Colonic mucosa (tissue), 4 donors: ENCODE measurements around the gene RPL22. TPM values are rescaled to one million over a fixed set of nuclear protein-coding genes. Genes with fewer than 3 reads are reported as not detected.

Experiments used
- DNase-seq: peaks from one replicate; pipeline ENCODE4 v3.0.0-alpha.2; 2020
- H3K27ac ChIP-seq: fragments of 200-600 bp; one replicate; pipeline ENCODE4 v1.8.0; 2021
- H3K27me3 ChIP-seq: fragments of 200-600 bp; one replicate; pipeline ENCODE4 v1.8.0; 2021
- H3K36me3 ChIP-seq: fragments of 200-600 bp; one replicate; pipeline ENCODE4 v1.8.0; 2021
- H3K4me1 ChIP-seq: fragments of 200-600 bp; one replicate; pipeline ENCODE4 v1.8.0; 2021; ENCODE audit warnings: mild to moderate bottlenecking
- H3K4me3 ChIP-seq: fragments of 200-600 bp; one replicate; pipeline ENCODE4 v1.8.0; 2021
- H3K9ac ChIP-seq, 2 donors: one replicate each; pipeline ENCODE4 v1.7.0; 2013; ENCODE audit warnings: control low read depth in 2 of 2, low read depth in 2 of 2, low read length in 2 of 2
- H3K9me3 ChIP-seq: fragments of 200-600 bp; one replicate; pipeline ENCODE4 v1.8.0; 2021
- CTCF ChIP-seq: fragments of 200-600 bp; IDR thresholded peaks from one replicate; pipeline ENCODE4 v1.8.0; 2022; ENCODE audit warnings: antibody characterized with exemption, mild to moderate bottlenecking
- intact Hi-C: fragments of 100-400 bp; cut with DNase I; formaldehyde crosslinking; loops from one replicate; pipeline ENCODE4 v1.14.1; 2022
- total RNA-seq, 2 donors: library from RNA; stranded (reverse); fragmentation: NEBNext Ultra II Directional in 1 of 2; extraction: Animal tissue kit (Norgen Biotek cat#: 25700) in 1 of 2; gene quantifications; one replicate each; pipeline ENCODE4 v1.2.1, GENCODE V29; 2021
- donor health status: healthy.
- donor health status: DM: no; HTN: no; CAD: no.
- donor health status: DM: no; HTN: no; CAD: no.

Gene RPL22
- total RNA-seq, 2 donors from 2014 or later = 314 to 378 TPM

- H3K9ac ChIP-seq = peak overlapping the region in 1 of 2 donors; percentile 71
- H3K4me1 ChIP-seq = peaks cover 12% of the 10 kb centered on the region
Observed at GRCh38 chr1:6207075-6207885, 7.9 kb upstream of the RPL22 start.

GRCh38 chr1:6206520-6206855 lies 7.1 kb upstream of the RPL22 start:
- Histone ChIP-seq H3K27me3 (no peaks in the 10 kb centered on the region), H3K36me3 (no peaks in the 10 kb centered on the region), H3K4me3 (peak overlapping the region; percentile 65), H3K4me1 (peaks cover 12% of the 10 kb centered on the region), H3K27ac (no peak overlapping the region), H3K9me3 (no peaks in the 10 kb centered on the region), H3K9ac (peak overlapping the region; percentile 71 to 73)
- intact Hi-C loops = no loop called here
- no peak for DNase-seq
- TF ChIP-seq CTCF = no peak

More at GRCh38 chr1:6207075-6207885, 7.9 kb upstream of the RPL22 start:
- no peaks in the 10 kb centered on the region for H3K36me3 ChIP-seq
- no peak overlapping the region for H3K27ac ChIP-seq
- no peak for TF ChIP-seq CTCF
- peak overlapping the region; percentile 65 for H3K4me3 ChIP-seq
- H3K9me3 ChIP-seq = no peaks in the 10 kb centered on the region
- intact Hi-C loops = no loop called here
- no peaks in the 10 kb centered on the region for H3K27me3 ChIP-seq
- DNase-seq = no peak

- H3K27ac ChIP-seq = peak within 1 kb of the TSS; percentile 86
- peaks cover 12% of the 10 kb centered on the region for H3K4me1 ChIP-seq
- intact Hi-C loops = no loop called here
Observed at GRCh38 chr1:6205849-6206519, 6.6 kb upstream of the RPL22 start, which contains the start of gene RNF207. TSS of gene RNF207 (plus strand) at chr1:6206119. CDS start at chr1:6206536, 417 bp downstream.

GRCh38 chr1:6202256-6202655 lies 2.9 kb upstream of the RPL22 start:
- DNase-seq = no peak
- H3K9ac ChIP-seq = no peak overlapping the region
- H3K4me1 ChIP-seq = peaks cover 9% of the 10 kb centered on the region
- no peaks in the 10 kb centered on the region for H3K36me3 ChIP-seq
- no peak for TF ChIP-seq CTCF
- no peaks in the 10 kb centered on the region for H3K27me3 ChIP-seq
- intact Hi-C loops = no loop called here
- H3K9me3 ChIP-seq = no peaks in the 10 kb centered on the region
- H3K27ac ChIP-seq = no peak overlapping the region
- H3K4me3 ChIP-seq = no peak overlapping the region

More at GRCh38 chr1:6205849-6206519, 6.6 kb upstream of the RPL22 start, which contains the start of gene RNF207:
- Histone ChIP-seq H3K9ac (peak within 1 kb of the TSS; percentile 71 to 73), H3K4me3 (peak within 1 kb of the TSS; percentile 65), H3K27me3 (no peaks in the 10 kb centered on the region), H3K9me3 (no peaks in the 10 kb centered on the region), H3K36me3 (no peaks in the 10 kb centered on the region)
- TF ChIP-seq CTCF = no peak
- DNase-seq = peak; percentile 70

- H3K9me3 ChIP-seq = no peaks in the 10 kb centered on the region
- no peaks in the 10 kb centered on the region for H3K27me3 ChIP-seq
- H3K4me3 ChIP-seq = peak overlapping the region; percentile 100
- peaks cover 11% of the 10 kb centered on the region for H3K4me1 ChIP-seq
- TF ChIP-seq CTCF = no peak
- no peaks in the 10 kb centered on the region for H3K36me3 ChIP-seq
- peak overlapping the region; percentile 47 for H3K27ac ChIP-seq
- intact Hi-C loops = no loop called here
- no peak for DNase-seq
- H3K9ac ChIP-seq = no peak overlapping the region
Observed at GRCh38 chr1:6200188-6200809, 904 bp upstream of the RPL22 start.
